GM21825 (cell line): ENCODE measurements around the gene KRT4.

Experiments
- ATAC-seq: cut with Tn5 transposase; IDR thresholded peaks from one replicate; pipeline ENCODE4 v1.9.1; 2021; ENCODE audit warnings: mild to moderate bottlenecking, moderate library complexity; ENCODE audit not compliant: unreplicated experiment

Gene KRT4

GRCh38 chr12:52822771-52823510, 9.0 kb upstream of the KRT4 start:
- no peak for ATAC-seq

GRCh38 chr12:52821826-52822660, 8.1 kb upstream of the KRT4 start:
- ATAC-seq: no peak

GRCh38 chr12:52821071-52821730, 7.3 kb upstream of the KRT4 start:
- no peak for ATAC-seq

GRCh38 chr12:52820521-52820920, 6.6 kb upstream of the KRT4 start:
- no peak for ATAC-seq

GRCh38 chr12:52819731-52820510, 6.0 kb upstream of the KRT4 start:
- ATAC-seq: no peak

GRCh38 chr12:52818887-52819420, 5.0 kb upstream of the KRT4 start:
- no peak for ATAC-seq

GRCh38 chr12:52818388-52818787, 4.5 kb upstream of the KRT4 start:
- ATAC-seq: no peak

GRCh38 chr12:52817699-52818238, 3.9 kb upstream of the KRT4 start:
- ATAC-seq: no peak

GRCh38 chr12:52817003-52817698, 3.2 kb upstream of the KRT4 start:
- no peak for ATAC-seq

GRCh38 chr12:52815676-52816588, 2.0 kb upstream of the KRT4 start:
- no peak for ATAC-seq

- no peak for ATAC-seq
Measured at GRCh38 chr12:52815161-52815560, 1.2 kb upstream of the KRT4 start.

- ATAC-seq: no peak
Measured at GRCh38 chr12:52814710-52815155, 817 bp upstream of the KRT4 start.

- no peak for ATAC-seq
Measured at GRCh38 chr12:52813203-52813819, 605 bp downstream of the KRT4 start.

GRCh38 chr12:52812749-52813148, 1.2 kb downstream of the KRT4 start:
- ATAC-seq: no peak

GRCh38 chr12:52812073-52812400, 1.9 kb downstream of the KRT4 start:
- no peak for ATAC-seq

- ATAC-seq: no peak
Measured at GRCh38 chr12:52811191-52812072, 2.5 kb downstream of the KRT4 start.

GRCh38 chr12:52810554-52810953, 3.4 kb downstream of the KRT4 start:
- ATAC-seq: no peak
